ENCODE data around the gene ICAM2. TPM values are rescaled to one million over a fixed set of nuclear protein-coding genes. Genes with fewer than 3 reads are reported as not detected.

The ICAM2 gene
- 1.4 and 3.1 TPM in 2 replicates for total RNA-seq

GRCh38 chr17:64020056-64020766, at the start of gene ICAM2:
Gene ICAM2, minus strand, starts transcription at chr17:64020633. Its CDS starts 13,942 bp downstream, at chr17:64006691.

GRCh38 chr17:63998050-63998720, 22.2 kb downstream of the ICAM2 start, which contains the start of gene PRR29:
Gene PRR29, plus strand, starts transcription at chr17:63998351. Its CDS starts 14 bp downstream, at chr17:63998365.

GRCh38 chr17:63972796-63973195, 47.6 kb downstream of the ICAM2 start, which contains the start of gene SCN4A:
Gene SCN4A, minus strand, starts transcription at chr17:63972918. Its CDS starts 77 bp downstream, at chr17:63972841.

Other genes starting within 250 kb of the ICAM2 start
- gene CCDC47, start 247.0 kb downstream of the ICAM2 start, total RNA-seq, result 55.9 and 79.0 TPM in 2 replicates
- gene DDX42, start 246.5 kb downstream of the ICAM2 start, total RNA-seq, result 45.1 and 62.3 TPM in 2 replicates
- 58.3 and 69.9 TPM in 2 replicates for gene PSMC5, start 193.2 kb downstream of the ICAM2 start, total RNA-seq
- 51.3 and 54.5 TPM in 2 replicates for gene FTSJ3, start 193.0 kb downstream of the ICAM2 start, total RNA-seq
- 78.7 and 93.3 TPM in 2 replicates for gene SMARCD2, start 177.9 kb downstream of the ICAM2 start, total RNA-seq
- gene CSH2, start 147.0 kb downstream of the ICAM2 start, total RNA-seq, result not detected in 2 replicates
- gene GH2, start 138.7 kb downstream of the ICAM2 start, total RNA-seq, result not detected in 2 replicates
- gene CSH1, start 124.1 kb downstream of the ICAM2 start, total RNA-seq, result not detected in 2 replicates
- not detected in 2 replicates for gene CSHL1, start 109.4 kb downstream of the ICAM2 start, total RNA-seq
- gene GH1, start 101.8 kb downstream of the ICAM2 start, total RNA-seq, result not detected in 2 replicates
- 0.18 and 0.43 TPM in 2 replicates for gene CD79B, start 88.3 kb downstream of the ICAM2 start, total RNA-seq
- under 0.01 TPM in 1 of 2 replicates, not detected in the other for gene SCN4A, start 47.7 kb downstream of the ICAM2 start, total RNA-seq
- 0.28 and 0.57 TPM in 2 replicates for gene PRR29, start 22.3 kb downstream of the ICAM2 start, total RNA-seq
- gene ERN1, start 109.5 kb upstream of the ICAM2 start, total RNA-seq, result 10.0 and 10.9 TPM in 2 replicates
- gene TEX2, start 242.6 kb upstream of the ICAM2 start, total RNA-seq, result 12.7 and 23.7 TPM in 2 replicates